Heart right ventricle (tissue), 16 donors: ENCODE measurements around the gene TMEM255B. TPM values are rescaled to one million over a fixed set of nuclear protein-coding genes. Genes with fewer than 3 reads are reported as not detected.
A peak's percentile ranks its signal among the peaks of the same experiment; 100 is the strongest.

Experiments
- ATAC-seq, 8 donors: fragments of 200-7000 bp; cut with Tn5 transposase; one replicate each; pipeline ENCODE4 v1.9.1; 2020; ENCODE audit warnings: mild to moderate bottlenecking in 8 of 8, moderate library complexity in 8 of 8, moderate number of reproducible peaks in 1 of 8
- DNase-seq, 2 donors: peaks; one replicate each; pipeline ENCODE4 v3.0.0-alpha.2; 2020
- H3K27ac ChIP-seq, 10 donors: fragments of 200-600 bp; sonication (generic) in 2 of 10; one replicate each; pipeline versions ENCODE4 v1.5.0 to v1.8.0; 2020 to 2022; ENCODE audit warnings: mild to moderate bottlenecking in 3 of 10
- H3K27me3 ChIP-seq, 7 donors: fragments of 200-600 bp; one replicate each; pipeline ENCODE4 v1.8.0; 2021 to 2022; ENCODE audit warnings: mild to moderate bottlenecking in 2 of 7
- H3K36me3 ChIP-seq, 9 donors: fragments of 200-600 bp; sonication (generic) in 1 of 9; one replicate each; pipeline versions ENCODE4 v1.5.0 to v1.8.0; 2020 to 2022; ENCODE audit warnings: mild to moderate bottlenecking in 2 of 9
- H3K4me1 ChIP-seq, 9 donors: fragments of 200-600 bp; sonication (generic) in 1 of 9; one replicate each; pipeline versions ENCODE4 v1.5.0 to v1.8.0; 2020 to 2022; ENCODE audit warnings: mild to moderate bottlenecking in 4 of 9
- H3K4me3 ChIP-seq, 10 donors: fragments of 200-600 bp; sonication (generic) in 2 of 10; one replicate each; pipeline versions ENCODE4 v1.5.0 to v1.8.0; 2020 to 2022; ENCODE audit warnings: mild to moderate bottlenecking in 7 of 10, moderate library complexity in 2 of 10
- H3K9me3 ChIP-seq, 11 donors: fragments of 200-600 bp in 10 of 11; sonication (generic) in 2 of 11; one replicate each; pipeline versions ENCODE4 v1.5.0 to v1.8.0; 2013 to 2022; ENCODE audit warnings: mild to moderate bottlenecking in 2 of 11, control low read depth in 1 of 11, moderate library complexity in 1 of 11
- WGBS, 2 donors: extraction: QIAGEN DNeasy Blood & Tissue Kit; methylation state at CpG; one replicate each; pipeline ENCODE4 v1.1.7; 2013; ENCODE audit warnings: inconsistent platforms in 1 of 2; 5-methylcytosine and 5-hydroxymethylcytosine counted together
- intact Hi-C, 10 donors: fragments of 100-400 bp; cut with DNase I; formaldehyde crosslinking; loops; one replicate each; pipeline versions ENCODE4 v1.11.1 to v1.14.2; 2022
- polyA plus RNA-seq, 2 donors: library from polyadenylated mRNA; stranded (reverse); fragments of 200-250 nt; gene quantifications; one replicate each; pipeline ENCODE4 v1.2.3, GENCODE V29; 2013
- total RNA-seq, 10 donors: library from RNA; stranded (reverse); fragmentation: NEBNext Ultra II Directional in 3 of 10; extraction: Animal tissue kit (Norgen Biotek cat#: 25700) in 3 of 10; gene quantifications; one replicate each; pipeline versions ENCODE4 v1.2.1 to v1.2.4, GENCODE V29; 2021 to 2023
- TF ChIP-seq, protein P1 (sequence below), 9 donors: fragments of 200-600 bp; sonication (generic) in 2 of 9; IDR thresholded peaks; one replicate each; pipeline versions ENCODE4 v1.5.0 to v1.8.0; 2021 to 2022; ENCODE audit warnings: antibody characterized with exemption in 9 of 9, mild to moderate bottlenecking in 5 of 9, moderate library complexity in 1 of 9
- donor health status: Arrhythmogenic right ventricular cardiomyopathy.
- donor health status: ischemic (EF 13 %, LVEDD 7.1; RV severe dilation, severe dysfunction).
- donor health status: healthy with polysubstance abuse.
- donor health status: DM: no; HTN: yes; CAD: no.
- donor health status: DM: no; HTN: no; CAD: no.
- donor health status: ischemic (EF 25% LVEDD 6.9; RV normal size, moderate dysfunction).
- donor health status: ischemic (EF 25% LVEDD 5.7; RV mildly dilated, moderate dysfunction).
- donor health status: healthy.
- donor health status: DM: yes; HTN: yes; CAD: no.
- donor health status: Ischemic cardiomyopathy.
- donor health status: ischemic (EF 35%, LVEDD 5.7; RV mildly dilated, moderate dysfunction).
- donor health status: nonischemic (EF 11% LVEDD 7.7; RV severe dilation, severe dysfunction).
- donor health status: DM: yes; HTN: yes; CAD: no.
- donor health status: PGD.
- donor health status: ischemic (EF 29% LVEDD 5.4; RV normal size, mild dysfunction).
- donor health status: nonischemic (EF 23%, LVEDD 6.1; RV moderate dilation, normal function).

The TMEM255B gene
- total and polyA plus RNA-seq, 12 donors: 2.4 to 12.9 (median 6.3) TPM

DNA sequence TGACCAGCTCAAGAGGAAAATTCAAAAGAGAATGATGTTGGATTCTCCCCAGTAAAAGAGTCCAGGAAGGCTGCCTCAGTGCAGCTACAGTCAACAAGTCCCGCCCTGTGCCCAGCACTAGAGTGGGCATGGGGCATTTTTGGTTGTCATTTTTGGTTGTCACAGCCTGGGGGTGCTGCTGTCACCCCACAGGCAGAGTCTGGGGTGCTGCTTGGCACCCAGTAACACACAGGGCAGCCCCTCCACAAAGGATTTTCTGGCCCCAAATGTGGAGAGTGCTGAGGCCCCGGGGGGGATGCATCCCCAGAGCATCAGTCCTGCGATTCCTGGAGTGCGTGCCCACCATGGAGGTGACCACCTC lies 28.2 kb upstream of the TMEM255B start:
- DNase-seq: no peak
- Histone ChIP-seq H3K27me3 (peaks cover 0 to 10% (median 0%) of the 10 kb centered on the region in 7 donors), H3K27ac (no peak overlapping the region), H3K4me1 (peaks cover 0 to 16% (median 5%) of the 10 kb centered on the region in 9 donors), H3K36me3 (no peaks in the 10 kb centered on the region), H3K9me3 (peaks cover 0 to 4% (median 0%) of the 10 kb centered on the region in 11 donors), H3K4me3 (no peak overlapping the region)
- 89 to 91% methylated on average over 4 of the region's 4 CpGs for WGBS, 2 donors
- intact Hi-C loops: no loop called here
- ATAC-seq: no peak
- TF ChIP-seq, protein P1, sequence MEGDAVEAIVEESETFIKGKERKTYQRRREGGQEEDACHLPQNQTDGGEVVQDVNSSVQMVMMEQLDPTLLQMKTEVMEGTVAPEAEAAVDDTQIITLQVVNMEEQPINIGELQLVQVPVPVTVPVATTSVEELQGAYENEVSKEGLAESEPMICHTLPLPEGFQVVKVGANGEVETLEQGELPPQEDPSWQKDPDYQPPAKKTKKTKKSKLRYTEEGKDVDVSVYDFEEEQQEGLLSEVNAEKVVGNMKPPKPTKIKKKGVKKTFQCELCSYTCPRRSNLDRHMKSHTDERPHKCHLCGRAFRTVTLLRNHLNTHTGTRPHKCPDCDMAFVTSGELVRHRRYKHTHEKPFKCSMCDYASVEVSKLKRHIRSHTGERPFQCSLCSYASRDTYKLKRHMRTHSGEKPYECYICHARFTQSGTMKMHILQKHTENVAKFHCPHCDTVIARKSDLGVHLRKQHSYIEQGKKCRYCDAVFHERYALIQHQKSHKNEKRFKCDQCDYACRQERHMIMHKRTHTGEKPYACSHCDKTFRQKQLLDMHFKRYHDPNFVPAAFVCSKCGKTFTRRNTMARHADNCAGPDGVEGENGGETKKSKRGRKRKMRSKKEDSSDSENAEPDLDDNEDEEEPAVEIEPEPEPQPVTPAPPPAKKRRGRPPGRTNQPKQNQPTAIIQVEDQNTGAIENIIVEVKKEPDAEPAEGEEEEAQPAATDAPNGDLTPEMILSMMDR (IDR thresholded peaks at IDR 0.05): peak in 3 of 9 donors; percentile 15 to 19 (median 18)

DNA sequence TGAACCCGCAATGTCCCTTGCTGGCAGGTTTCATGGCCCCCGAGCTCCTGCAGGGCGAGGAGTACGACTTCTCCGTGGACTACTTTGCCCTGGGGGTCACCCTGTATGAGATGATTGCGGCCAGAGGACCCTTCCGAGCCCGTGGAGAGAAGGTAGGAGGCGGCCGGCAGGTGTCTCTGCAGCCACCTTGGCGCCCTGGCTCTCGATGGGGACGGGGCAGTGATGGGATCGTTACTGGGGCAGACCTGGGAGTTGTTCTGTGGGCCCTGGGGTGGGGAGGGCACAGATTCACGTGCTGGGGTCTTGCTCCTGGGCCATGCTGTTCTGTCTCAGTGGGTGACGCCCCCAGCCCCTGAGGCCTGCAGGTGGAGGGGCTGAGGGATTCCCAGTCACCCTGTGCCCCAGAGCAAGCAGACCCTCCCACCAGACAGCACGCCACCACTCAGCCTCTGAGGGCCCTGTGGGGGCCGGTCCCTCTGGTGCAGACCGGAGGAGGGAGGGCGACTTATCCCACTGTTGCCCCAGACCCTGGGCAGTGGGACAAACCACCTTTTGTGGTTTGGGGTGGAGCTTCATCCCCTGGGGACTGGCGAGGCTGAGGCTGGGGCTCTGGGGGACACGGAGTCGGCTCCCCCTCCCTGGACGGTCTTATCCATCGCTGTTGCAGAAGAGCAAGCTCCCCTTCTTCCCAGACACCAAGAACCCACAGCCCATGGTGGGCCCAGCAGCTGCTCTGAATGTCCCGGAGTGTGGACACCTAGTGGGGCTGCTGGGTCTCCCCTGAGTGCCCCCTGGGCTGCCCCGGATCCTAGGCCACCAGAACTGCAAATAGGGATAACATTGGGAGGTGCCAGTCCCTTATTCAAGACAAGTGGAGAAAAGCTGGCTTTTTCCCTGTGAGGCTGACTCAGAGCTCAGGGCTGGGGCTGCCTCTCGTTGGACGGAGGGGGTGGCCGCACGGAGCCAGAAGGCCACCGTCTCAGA lies 27.5 kb upstream of the TMEM255B start:
- H3K9me3 ChIP-seq: peaks cover 0 to 4% (median 0%) of the 10 kb centered on the region in 11 donors
- H3K4me3 ChIP-seq: no peak overlapping the region
- ATAC-seq (no peak), DNase-seq (no peak)
- peaks cover 0 to 10% (median 0%) of the 10 kb centered on the region in 7 donors for H3K27me3 ChIP-seq
- intact Hi-C loops: no loop called here
- H3K27ac ChIP-seq: no peak overlapping the region
- no peaks in the 10 kb centered on the region for H3K36me3 ChIP-seq
- H3K4me1 ChIP-seq: peaks cover 0 to 14% (median 4%) of the 10 kb centered on the region in 9 donors
- TF ChIP-seq, protein P1 (IDR thresholded peaks at IDR 0.05): no peak
- 85% methylated on average over 32 of the region's 32 CpGs for WGBS, 2 donors

DNA sequence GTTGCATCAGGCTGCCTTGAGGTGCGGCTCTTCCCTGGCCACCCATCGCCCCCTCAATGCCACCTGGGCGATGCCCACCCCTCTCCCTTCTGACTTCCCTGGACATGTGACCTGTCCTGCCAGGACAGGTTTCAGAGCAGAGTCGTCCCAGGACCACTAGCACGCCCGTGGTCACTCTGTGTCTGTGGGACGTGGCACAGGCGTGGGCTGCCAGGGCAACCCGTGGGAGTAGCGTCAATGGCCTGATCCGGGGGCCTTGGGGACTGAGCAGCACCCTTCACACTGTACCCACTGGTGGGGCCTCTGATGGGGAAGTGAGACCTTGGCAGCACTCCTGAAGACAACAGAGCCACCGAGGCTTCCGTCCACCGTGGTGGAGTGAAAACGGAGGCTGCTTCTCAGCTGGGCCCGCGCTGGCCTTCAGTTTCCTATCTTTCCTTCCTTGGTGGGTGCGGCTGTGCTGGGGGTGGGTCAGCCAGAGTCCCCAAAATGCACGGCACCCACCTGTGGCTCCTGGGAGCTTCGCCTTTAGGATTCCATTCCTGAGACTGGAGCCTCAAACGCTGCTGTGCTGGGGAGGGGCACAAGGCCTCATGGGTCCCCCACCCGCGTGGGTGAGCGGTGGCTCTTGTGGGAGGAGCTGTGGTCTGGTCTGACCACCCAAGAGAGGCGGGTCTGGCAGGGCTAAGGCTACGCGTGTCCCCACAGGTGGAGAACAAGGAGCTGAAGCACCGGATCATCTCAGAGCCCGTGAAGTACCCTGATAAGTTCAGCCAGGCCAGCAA lies 26.7 kb upstream of the TMEM255B start:
- H3K36me3 ChIP-seq: no peaks in the 10 kb centered on the region
- H3K27me3 ChIP-seq: peaks cover 0 to 10% (median 0%) of the 10 kb centered on the region in 7 donors
- intact Hi-C loops: no loop called here
- H3K4me1 ChIP-seq: peaks cover 0 to 7% (median 0%) of the 10 kb centered on the region in 9 donors
- H3K27ac ChIP-seq: no peak overlapping the region
- TF ChIP-seq, protein P1 (IDR thresholded peaks at IDR 0.05): no peak
- WGBS, 2 donors: 82 to 83% methylated on average over 28 to 29 of the region's 29 CpGs
- no peak overlapping the region for H3K4me3 ChIP-seq
- ATAC-seq: no peak
- no peaks in the 10 kb centered on the region for H3K9me3 ChIP-seq
- DNase-seq: no peak
